GM12878 (cell line): Measurements from ENCODE around the gene SPRY1. TPM values are rescaled to one million over a fixed set of nuclear protein-coding genes. Genes with fewer than 3 reads are reported as not detected.

Experiments used
- CREB1 ChIP-seq: IDR thresholded peaks from 2 replicates; pipeline ENCODE4 v1.6.1; 2012; ENCODE audit warnings: low read depth, mild to moderate bottlenecking, inconsistent platforms
- EZH2 ChIP-seq: IDR thresholded peaks from 2 replicates; pipeline ENCODE4 v1.6.1; 2012; ENCODE audit warnings: low read depth, mild to moderate bottlenecking, control low read depth, inconsistent platforms, low read length, borderline replicate concordance; ENCODE audit not compliant: control insufficient read depth
- POLR2AphosphoS5 ChIP-seq: IDR thresholded peaks from 2 replicates; pipeline ENCODE4 v1.6.1; 2011; ENCODE audit warnings: mild to moderate bottlenecking, low read length, inconsistent platforms
- WRNIP1 ChIP-seq: IDR thresholded peaks from 2 replicates; pipeline ENCODE4 v1.6.1; 2011; ENCODE audit warnings: low read depth, low read length, improper control_type of control experiment, borderline replicate concordance
- ZBTB11 ChIP-seq: fragments of 450-650 bp; formaldehyde crosslinking; IDR thresholded peaks from 2 replicates; pipeline ENCODE4 v1.5.0; 2022; ENCODE audit warnings: mild to moderate bottlenecking, missing genetic modification characterization
- ZNF217 ChIP-seq: fragments of 450-650 bp; IDR thresholded peaks from 2 replicates; pipeline ENCODE4 v1.6.1; 2017; ENCODE audit warnings: antibody characterized with exemption, mild to moderate bottlenecking
- polyA plus RNA-seq, 11 experiments: library from polyadenylated mRNA; depleted of rRNA in 4 of 11; unstranded in 6 of 11; stranded (reverse) in 5 of 11; fragments of >200 nt; fragmentation: Nextera tagmentation in 4 of 11; fragmentation: Illumina TruSeq in 1 of 11; extraction: Ambion mirVana in 4 of 11; extraction: Trizol in 1 of 11; gene quantifications; 1 replicate in 1 of 11; 2 replicates in 10 of 11; pipeline versions ENCODE4 v1.2.1 to v1.2.3, GENCODE V29; 2011 to 2016; ENCODE audit warnings: inconsistent platforms in 2 of 11, missing spikeins in 2 of 11, low read depth in 1 of 11
- total RNA-seq, 4 experiments: library from RNA; depleted of rRNA in 3 of 4; stranded (reverse); fragments of >200 nt in 3 of 4; fragmentation: Illumina TruSeq in 1 of 4; extraction: Trizol in 1 of 4; gene quantifications; 2 replicates each; pipeline versions ENCODE4 v1.2.1 to v1.2.3, GENCODE V29; 2013 to 2021
- TF ChIP-seq, protein P1 (sequence below): fragments of 450-650 bp; IDR thresholded peaks from 2 replicates; pipeline ENCODE4 v1.6.1; 2018; ENCODE audit warnings: borderline replicate concordance, mild to moderate bottlenecking; ENCODE audit not compliant: partially characterized antibody

The SPRY1 gene
- total and polyA plus RNA-seq, 10 of the 15 experiments (the other 5 are each of a cell fraction or from before 2014, with no cell fraction given): 0.05 to 5.7 (median 0.23) TPM; not detected in 2

- no peak for TF ChIP-seq ZBTB11 (CRISPR knock-in tag)
- no peak for TF ChIP-seq CREB1
- no peak for TF ChIP-seq POLR2AphosphoS5
- no peak for TF ChIP-seq WRNIP1
- TF ChIP-seq, protein P1, sequence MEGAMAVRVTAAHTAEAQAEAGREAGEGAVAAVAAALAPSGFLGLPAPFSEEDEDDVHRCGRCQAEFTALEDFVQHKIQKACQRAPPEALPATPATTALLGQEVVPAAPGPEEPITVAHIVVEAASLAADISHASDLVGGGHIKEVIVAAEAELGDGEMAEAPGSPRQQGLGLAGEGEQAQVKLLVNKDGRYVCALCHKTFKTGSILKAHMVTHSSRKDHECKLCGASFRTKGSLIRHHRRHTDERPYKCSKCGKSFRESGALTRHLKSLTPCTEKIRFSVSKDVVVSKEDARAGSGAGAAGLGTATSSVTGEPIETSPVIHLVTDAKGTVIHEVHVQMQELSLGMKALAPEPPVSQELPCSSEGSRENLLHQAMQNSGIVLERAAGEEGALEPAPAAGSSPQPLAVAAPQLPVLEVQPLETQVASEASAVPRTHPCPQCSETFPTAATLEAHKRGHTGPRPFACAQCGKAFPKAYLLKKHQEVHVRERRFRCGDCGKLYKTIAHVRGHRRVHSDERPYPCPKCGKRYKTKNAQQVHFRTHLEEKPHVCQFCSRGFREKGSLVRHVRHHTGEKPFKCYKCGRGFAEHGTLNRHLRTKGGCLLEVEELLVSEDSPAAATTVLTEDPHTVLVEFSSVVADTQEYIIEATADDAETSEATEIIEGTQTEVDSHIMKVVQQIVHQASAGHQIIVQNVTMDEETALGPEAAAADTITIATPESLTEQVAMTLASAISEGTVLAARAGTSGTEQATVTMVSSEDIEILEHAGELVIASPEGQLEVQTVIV: no peak
- no peak for TF ChIP-seq ZNF217
- TF ChIP-seq EZH2: no peak
Observed at GRCh38 chr4:123433976-123434375, 37.4 kb downstream of the SPRY1 start (continued).
